Neural progenitor cell (in vitro differentiated cells): ENCODE results near the gene HELB. TPM values are rescaled to one million over a fixed set of nuclear protein-coding genes. Genes with fewer than 3 reads are reported as not detected.

ENCODE experiments used
- DNase-seq: peaks from one replicate; pipeline ENCODE4 v3.0.0-alpha.2; 2016; ENCODE audit warnings: low spot score
- H2AFZ ChIP-seq: fragments of 200-600 bp; sonication (generic); replicated peaks from 2 replicates; pipeline ENCODE4 v1.6.1; 2016; ENCODE audit warnings: antibody characterized with exemption
- H3F3A ChIP-seq: fragments of 200-600 bp; sonication (generic); 2 replicates; pipeline ENCODE4 v1.6.1; 2016; ENCODE audit warnings: antibody characterized with exemption, low read depth
- H3K27ac ChIP-seq: fragments of 200-600 bp; sonication (generic); 2 replicates; pipeline ENCODE4 v1.5.1; 2016; ENCODE audit warnings: mild to moderate bottlenecking
- H3K27me3 ChIP-seq: fragments of 200-600 bp; sonication (generic); 2 replicates; pipeline ENCODE4 v1.6.1; 2016; ENCODE audit warnings: mild to moderate bottlenecking, moderate library complexity
- H3K36me3 ChIP-seq: fragments of 200-600 bp; sonication (generic); 2 replicates; pipeline ENCODE4 v1.5.1; 2016
- H3K4me1 ChIP-seq: fragments of 200-600 bp; sonication (generic); 2 replicates; pipeline ENCODE4 v1.6.1; 2016; ENCODE audit warnings: mixed run types
- H3K4me2 ChIP-seq: fragments of 200-600 bp; sonication (generic); 2 replicates; pipeline ENCODE4 v1.6.1; 2016
- H3K4me3 ChIP-seq: fragments of 200-600 bp; sonication (generic); 2 replicates; pipeline ENCODE4 v1.5.1; 2016
- H3K79me2 ChIP-seq: fragments of 200-600 bp; sonication (generic); 2 replicates; pipeline ENCODE4 v1.6.1; 2016; ENCODE audit warnings: low read depth
- H3K9ac ChIP-seq: fragments of 200-600 bp; sonication (generic); 2 replicates; pipeline ENCODE4 v1.6.1; 2016
- H3K9me3 ChIP-seq: fragments of 200-600 bp; sonication (generic); 2 replicates; pipeline ENCODE4 v1.5.1; 2016; ENCODE audit warnings: low read depth
- H4K20me1 ChIP-seq: fragments of 200-600 bp; sonication (generic); 2 replicates; pipeline ENCODE4 v1.6.1; 2016; ENCODE audit warnings: low read depth
- H3K27ac Mint-ChIP-seq: 3 replicates; pipeline ENCODE4 v1.8.0; 2021; ENCODE audit warnings: mixed read lengths
- H3K27me3 Mint-ChIP-seq: 2 replicates; pipeline ENCODE4 v1.8.0; 2022; ENCODE audit warnings: low read depth, mild to moderate bottlenecking, inconsistent platforms, moderate library complexity, mixed read lengths; ENCODE audit not compliant: insufficient read depth
- H3K36me3 Mint-ChIP-seq: 3 replicates; pipeline ENCODE4 v1.8.0; 2021; ENCODE audit warnings: mixed read lengths
- H3K4me1 Mint-ChIP-seq: 3 replicates; pipeline ENCODE4 v1.8.0; 2021; ENCODE audit warnings: mixed read lengths
- H3K4me3 Mint-ChIP-seq: 3 replicates; pipeline ENCODE4 v1.8.0; 2021; ENCODE audit warnings: mild to moderate bottlenecking, moderate library complexity, mixed read lengths
- H3K9me3 Mint-ChIP-seq: 3 replicates; pipeline ENCODE4 v1.8.0; 2020; ENCODE audit warnings: mixed read lengths
- EZH2 ChIP-seq: fragments of 200-600 bp; sonication (generic); IDR thresholded peaks from 2 replicates; pipeline ENCODE4 v1.6.1; 2017; ENCODE audit warnings: antibody characterized with exemption, mild to moderate bottlenecking, moderate library complexity
- EZH2phosphoT487 ChIP-seq: fragments of 200-600 bp; sonication (generic); IDR thresholded peaks from 2 replicates; pipeline ENCODE4 v1.6.1; 2017; ENCODE audit warnings: antibody characterized with exemption
- total RNA-seq: library from RNA; depleted of rRNA; stranded (reverse); fragments of >200 nt; gene quantifications from 2 replicates; pipeline ENCODE4 v1.2.3, GENCODE V29; 2015; ENCODE audit warnings: low replicate concordance
- TF ChIP-seq, protein P1 (sequence below): fragments of 200-600 bp; sonication (generic); IDR thresholded peaks from 2 replicates; pipeline ENCODE4 v1.5.1; 2017; ENCODE audit warnings: antibody characterized with exemption, mild to moderate bottlenecking

HELB gene
- total RNA-seq, 1 donor from 2014 or later = 10.7 TPM

DNA sequence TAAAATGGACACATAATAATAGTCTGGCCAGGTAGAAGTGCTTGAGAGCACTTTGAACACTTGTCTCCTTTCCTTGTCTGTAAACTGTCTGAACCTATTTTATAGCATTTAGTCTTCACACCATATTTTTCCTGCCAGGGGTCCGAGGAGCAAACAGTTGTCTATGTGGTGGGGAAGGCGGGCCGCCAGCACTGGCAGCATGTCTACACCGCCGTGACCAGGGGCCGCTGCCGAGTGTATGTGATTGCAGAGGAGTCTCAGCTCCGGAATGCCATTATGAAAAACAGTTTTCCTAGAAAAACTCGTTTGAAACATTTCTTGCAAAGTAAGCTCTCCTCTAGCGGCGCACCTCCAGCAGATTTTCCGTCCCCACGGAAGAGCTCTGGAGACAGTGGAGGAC lies 28.7 kb downstream of the HELB start:
- TF ChIP-seq EZH2 = no peak
- no peak for TF ChIP-seq EZH2phosphoT487
- TF ChIP-seq, protein P1, sequence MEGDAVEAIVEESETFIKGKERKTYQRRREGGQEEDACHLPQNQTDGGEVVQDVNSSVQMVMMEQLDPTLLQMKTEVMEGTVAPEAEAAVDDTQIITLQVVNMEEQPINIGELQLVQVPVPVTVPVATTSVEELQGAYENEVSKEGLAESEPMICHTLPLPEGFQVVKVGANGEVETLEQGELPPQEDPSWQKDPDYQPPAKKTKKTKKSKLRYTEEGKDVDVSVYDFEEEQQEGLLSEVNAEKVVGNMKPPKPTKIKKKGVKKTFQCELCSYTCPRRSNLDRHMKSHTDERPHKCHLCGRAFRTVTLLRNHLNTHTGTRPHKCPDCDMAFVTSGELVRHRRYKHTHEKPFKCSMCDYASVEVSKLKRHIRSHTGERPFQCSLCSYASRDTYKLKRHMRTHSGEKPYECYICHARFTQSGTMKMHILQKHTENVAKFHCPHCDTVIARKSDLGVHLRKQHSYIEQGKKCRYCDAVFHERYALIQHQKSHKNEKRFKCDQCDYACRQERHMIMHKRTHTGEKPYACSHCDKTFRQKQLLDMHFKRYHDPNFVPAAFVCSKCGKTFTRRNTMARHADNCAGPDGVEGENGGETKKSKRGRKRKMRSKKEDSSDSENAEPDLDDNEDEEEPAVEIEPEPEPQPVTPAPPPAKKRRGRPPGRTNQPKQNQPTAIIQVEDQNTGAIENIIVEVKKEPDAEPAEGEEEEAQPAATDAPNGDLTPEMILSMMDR = no peak
- Histone ChIP-seq H3K27me3 (no peaks in the 10 kb centered on the region), H3F3A (no peaks in the 10 kb centered on the region), H4K20me1 (no peaks in the 10 kb centered on the region), H3K79me2 (no peaks in the 10 kb centered on the region), H3K36me3 (no peaks in the 10 kb centered on the region), H3K4me1 (no peaks in the 10 kb centered on the region), H3K4me3 (no peak overlapping the region), H3K9me3 (no peaks in the 10 kb centered on the region), H3K27ac (no peak overlapping the region), H3K9ac (no peak overlapping the region), H3K4me2 (no peak overlapping the region), H2AFZ (no peak overlapping the region)
- Mint-ChIP-seq H3K4me3 (no peak overlapping the region), H3K27ac (no peak overlapping the region), H3K27me3 (peaks cover 3% of the 10 kb centered on the region), H3K9me3 (no peaks in the 10 kb centered on the region), H3K36me3 (peaks cover 2% of the 10 kb centered on the region), H3K4me1 (no peaks in the 10 kb centered on the region)
- DNase-seq = no peak

GRCh38 chr12:66331814-66332213 lies 29.5 kb downstream of the HELB start:
- Histone ChIP-seq H3K9ac (no peak overlapping the region), H4K20me1 (no peaks in the 10 kb centered on the region)
- H3K27ac Mint-ChIP-seq = no peak overlapping the region

DNA sequence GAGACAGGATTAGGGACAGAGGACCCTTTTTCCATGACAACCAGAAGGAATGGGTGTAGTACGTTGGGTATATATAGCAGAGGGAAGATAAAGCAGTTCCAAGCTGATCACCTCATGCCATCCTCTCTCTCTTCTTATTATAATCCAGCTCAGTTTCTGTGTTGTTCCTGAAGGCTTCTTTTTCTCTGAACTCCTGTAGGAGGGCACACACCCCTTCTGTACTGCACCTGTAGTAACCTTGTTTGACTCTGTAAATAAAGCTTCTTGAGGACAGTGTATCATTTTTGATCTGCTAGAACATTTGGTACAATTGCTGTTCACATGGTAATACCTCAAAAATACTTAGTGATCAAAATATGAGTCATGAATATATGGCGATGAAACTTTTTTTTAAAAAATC lies 33.5 kb downstream of the HELB start:
- H3K4me3 Mint-ChIP-seq = no peak overlapping the region
- no peaks in the 10 kb centered on the region for H3K27me3 ChIP-seq
- peaks cover 16% of the 10 kb centered on the region for H3K36me3 Mint-ChIP-seq
- DNase-seq = no peak
- no peak overlapping the region for H3K4me2 ChIP-seq
- H3K4me1 ChIP-seq = no peaks in the 10 kb centered on the region
- no peak for TF ChIP-seq EZH2phosphoT487
- no peaks in the 10 kb centered on the region for H3K9me3 ChIP-seq
- H3K27me3 Mint-ChIP-seq = peaks cover 3% of the 10 kb centered on the region
- peaks cover 4% of the 10 kb centered on the region for H3K9me3 Mint-ChIP-seq
- no peak overlapping the region for H3K27ac Mint-ChIP-seq
- no peaks in the 10 kb centered on the region for H3F3A ChIP-seq
- H3K4me1 Mint-ChIP-seq = no peaks in the 10 kb centered on the region
- H4K20me1 ChIP-seq = no peaks in the 10 kb centered on the region
- H2AFZ ChIP-seq = no peak overlapping the region
- no peaks in the 10 kb centered on the region for H3K79me2 ChIP-seq
- no peaks in the 10 kb centered on the region for H3K36me3 ChIP-seq
- no peak overlapping the region for H3K4me3 ChIP-seq
- no peak overlapping the region for H3K27ac ChIP-seq
- H3K9ac ChIP-seq = no peak overlapping the region

More at GRCh38 chr12:66331814-66332213, 29.5 kb downstream of the HELB start:
- H3K9me3 Mint-ChIP-seq = no peaks in the 10 kb centered on the region
- no peaks in the 10 kb centered on the region for H3K4me1 ChIP-seq
- H3K4me3 Mint-ChIP-seq = no peak overlapping the region
- no peaks in the 10 kb centered on the region for H3K79me2 ChIP-seq
- no peak overlapping the region for H3K4me3 ChIP-seq
- no peaks in the 10 kb centered on the region for H3K4me1 Mint-ChIP-seq
- DNase-seq = no peak
- no peak overlapping the region for H2AFZ ChIP-seq
- H3K27ac ChIP-seq = no peak overlapping the region
- H3K27me3 Mint-ChIP-seq = peaks cover 3% of the 10 kb centered on the region
- no peaks in the 10 kb centered on the region for H3K36me3 ChIP-seq
- no peaks in the 10 kb centered on the region for H3K9me3 ChIP-seq
- H3F3A ChIP-seq = no peaks in the 10 kb centered on the region
- TF ChIP-seq, protein P1 = no peak
- TF ChIP-seq EZH2phosphoT487 = no peak
- no peak for TF ChIP-seq EZH2
- H3K4me2 ChIP-seq = no peak overlapping the region
- peaks cover 2% of the 10 kb centered on the region for H3K36me3 Mint-ChIP-seq
- H3K27me3 ChIP-seq = no peaks in the 10 kb centered on the region

DNA sequence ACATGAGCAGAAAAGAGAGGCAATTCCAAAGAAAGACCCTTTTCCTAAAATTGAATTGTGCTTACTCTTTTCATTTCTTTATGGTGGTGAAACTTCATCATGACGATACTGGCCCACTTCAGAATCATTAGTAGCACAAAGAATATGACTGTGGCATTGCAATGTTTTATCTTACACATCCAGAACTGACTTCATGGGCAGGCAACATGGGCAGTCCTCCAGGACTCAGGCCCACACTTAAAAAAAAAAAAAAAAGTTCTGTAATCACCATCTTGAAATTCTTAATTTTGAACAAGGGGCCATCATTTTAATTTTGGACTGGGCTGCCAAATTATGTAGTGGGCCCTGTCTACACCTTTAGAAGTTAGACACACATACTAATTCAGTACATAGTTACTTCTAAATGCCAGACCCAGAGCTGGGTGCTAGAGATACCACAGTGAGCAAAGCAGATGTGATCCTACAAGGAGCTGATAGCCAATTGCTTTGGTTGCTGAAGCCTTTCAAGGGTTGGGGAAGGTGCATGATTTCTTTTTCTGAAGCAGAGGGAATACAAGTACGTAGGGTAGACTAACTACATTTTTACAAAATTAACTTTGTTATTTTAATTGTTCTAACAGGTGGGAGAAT lies 35.2 kb downstream of the HELB start:
- H3K4me2 ChIP-seq = no peak overlapping the region
- no peak for DNase-seq
- peaks cover 5% of the 10 kb centered on the region for H3K27me3 Mint-ChIP-seq
- H3K27ac Mint-ChIP-seq = no peak overlapping the region
- H4K20me1 ChIP-seq = no peaks in the 10 kb centered on the region
- H3K79me2 ChIP-seq = no peaks in the 10 kb centered on the region
- no peaks in the 10 kb centered on the region for H3K4me1 Mint-ChIP-seq
- H3K4me3 ChIP-seq = no peak overlapping the region
- no peak for TF ChIP-seq EZH2phosphoT487
- TF ChIP-seq EZH2 = no peak
- TF ChIP-seq, protein P1 = no peak
- H3K36me3 Mint-ChIP-seq = peaks cover 27% of the 10 kb centered on the region
- no peaks in the 10 kb centered on the region for H3K9me3 ChIP-seq
- no peak overlapping the region for H3K4me3 Mint-ChIP-seq
- no peaks in the 10 kb centered on the region for H3K27me3 ChIP-seq
- H3K4me1 ChIP-seq = no peaks in the 10 kb centered on the region
- no peak overlapping the region for H3K27ac ChIP-seq
- H3K9me3 Mint-ChIP-seq = peaks cover 18% of the 10 kb centered on the region
- H3F3A ChIP-seq = no peaks in the 10 kb centered on the region
- peaks cover 5% of the 10 kb centered on the region for H3K36me3 ChIP-seq
- no peak overlapping the region for H3K9ac ChIP-seq
- H2AFZ ChIP-seq = no peak overlapping the region
